Muscle of arm (tissue), 12 donors: ENCODE results near the gene SLC24A1. TPM values are rescaled to one million over a fixed set of nuclear protein-coding genes. Genes with fewer than 3 reads are reported as not detected.

Experiments used
- DNase-seq: peaks from one replicate; pipeline ENCODE4 v3.0.0-alpha.2; 2013
- polyA plus RNA-seq, 12 donors: library from polyadenylated mRNA; unstranded; fragments of 120-200 nt; gene quantifications; one replicate each; pipeline ENCODE4 v1.2.1, GENCODE V29; 2013; ENCODE audit not compliant: insufficient read length in 12 of 12

Gene SLC24A1
- polyA plus RNA-seq, 12 donors = 5.7 to 18.8 (median 7.8) TPM; not detected in 1

- DNase-seq = no peak
Measured at GRCh38 chr15:65651831-65652749, 30.4 kb downstream of the SLC24A1 start.

GRCh38 chr15:65653341-65653740, 31.6 kb downstream of the SLC24A1 start:
- DNase-seq = no peak

- DNase-seq = no peak
Measured at GRCh38 chr15:65653801-65654521, 32.2 kb downstream of the SLC24A1 start.

GRCh38 chr15:65655026-65655425, 33.3 kb downstream of the SLC24A1 start:
- no peak for DNase-seq

GRCh38 chr15:65655457-65655856, 33.7 kb downstream of the SLC24A1 start:
- DNase-seq = no peak

GRCh38 chr15:65659502-65660052, 37.8 kb downstream of the SLC24A1 start:
- DNase-seq = no peak

- no peak for DNase-seq
Measured at GRCh38 chr15:65660927-65661326, 39.2 kb downstream of the SLC24A1 start.

- DNase-seq = no peak
Measured at GRCh38 chr15:65663521-65663920, 41.8 kb downstream of the SLC24A1 start.

GRCh38 chr15:65666257-65666656, 44.5 kb downstream of the SLC24A1 start:
- DNase-seq = no peak

- no peak for DNase-seq
Measured at GRCh38 chr15:65675551-65675950, 53.8 kb downstream of the SLC24A1 start.

- DNase-seq = no peak
Measured at GRCh38 chr15:65676123-65676522, 54.4 kb downstream of the SLC24A1 start.

GRCh38 chr15:65680544-65680943, 58.8 kb downstream of the SLC24A1 start:
- DNase-seq = no peak

- DNase-seq = no peak
Measured at GRCh38 chr15:65682404-65682911, 60.7 kb downstream of the SLC24A1 start.

GRCh38 chr15:65688462-65688861, 66.7 kb downstream of the SLC24A1 start:
- DNase-seq = no peak

- DNase-seq = no peak
Measured at GRCh38 chr15:65690173-65690572, 68.4 kb downstream of the SLC24A1 start.

- DNase-seq = no peak
Measured at GRCh38 chr15:65690778-65691177, 69.0 kb downstream of the SLC24A1 start.

- DNase-seq = no peak
Measured at GRCh38 chr15:65695081-65695480, 73.3 kb downstream of the SLC24A1 start.

Other genes starting within 250 kb of the SLC24A1 start
- gene IGDCC3, start 243.9 kb upstream of the SLC24A1 start, polyA plus RNA-seq = 10 to 100 TPM in 1 of 12 donors, 1 to 10 TPM in 10, not detected in 1; 2.1 to 11.5 (median 3.1) TPM
- 100 to 1,000 TPM in 5 of 12 donors, 10 to 100 TPM in 7; 59.5 to 583 (median 95.2) TPM for gene IGDCC4, start 199.0 kb upstream of the SLC24A1 start, polyA plus RNA-seq
- gene DPP8, start 104.2 kb upstream of the SLC24A1 start, polyA plus RNA-seq = 10 to 100 TPM in 11 of 12 donors, not detected in 1; 19.7 to 30.8 (median 23.5) TPM
- 10 to 100 TPM in 11 of 12 donors, not detected in 1; 36.9 to 61.7 (median 51.4) TPM for gene HACD3, start 91.5 kb upstream of the SLC24A1 start, polyA plus RNA-seq
- 10 to 100 TPM in 11 of 12 donors, not detected in 1; 21.4 to 44.1 (median 27.3) TPM for gene INTS14, start 10.8 kb upstream of the SLC24A1 start, polyA plus RNA-seq
- 10 to 100 TPM in 11 of 12 donors, not detected in 1; 10.4 to 19.0 (median 14.0) TPM for gene DENND4A, start 170.4 kb downstream of the SLC24A1 start, polyA plus RNA-seq
- gene RAB11A, start 247.6 kb downstream of the SLC24A1 start, polyA plus RNA-seq = 100 to 1,000 TPM in 11 of 12 donors, not detected in 1; 150 to 213 (median 169) TPM